Upper lobe of right lung (tissue), 1 donor: ENCODE data around the gene SVIL. TPM values are rescaled to one million over a fixed set of nuclear protein-coding genes. Genes with fewer than 3 reads are reported as not detected.
"Not testable (repeated sequence)": the region's sequence is repeated elsewhere in the genome, so short reads cannot be mapped to it uniquely, and the experiment has no call there.

Experiments
- ATAC-seq: fragments of 200-7000 bp; cut with Tn5 transposase; one replicate; pipeline ENCODE4 v1.9.1; 2020; ENCODE audit warnings: mild to moderate bottlenecking, moderate library complexity
- DNase-seq: peaks from one replicate; pipeline ENCODE4 v3.0.0-alpha.2; 2020
- H3K27ac ChIP-seq: fragments of 200-600 bp; one replicate; pipeline ENCODE4 v1.8.0; 2022
- H3K27me3 ChIP-seq: fragments of 200-600 bp; one replicate; pipeline ENCODE4 v1.8.0; 2022; ENCODE audit warnings: mild to moderate bottlenecking
- H3K36me3 ChIP-seq: fragments of 200-600 bp; one replicate; pipeline ENCODE4 v1.8.0; 2022
- H3K4me1 ChIP-seq: fragments of 200-600 bp; one replicate; pipeline ENCODE4 v1.8.0; 2022
- H3K4me3 ChIP-seq: fragments of 200-600 bp; one replicate; pipeline ENCODE4 v1.8.0; 2022; ENCODE audit warnings: mild to moderate bottlenecking
- H3K9me3 ChIP-seq: fragments of 200-600 bp; one replicate; pipeline ENCODE4 v1.8.0; 2022
- intact Hi-C: fragments of 100-400 bp; cut with DNase I; formaldehyde crosslinking; loops from one replicate; pipeline ENCODE4 v1.11.0; 2022
- total RNA-seq: library from RNA; stranded (reverse); fragmentation: NEBNext Ultra II Directional; extraction: Animal tissue kit (Norgen Biotek cat#: 25700); gene quantifications from one replicate; pipeline ENCODE4 v1.2.1, GENCODE V29; 2021
- TF ChIP-seq, protein P1 (sequence below): fragments of 200-600 bp; IDR thresholded peaks from one replicate; pipeline ENCODE4 v1.8.0; 2022; ENCODE audit warnings: antibody characterized with exemption
- donor health status: DM: no; HTN: yes; CAD: no; lungs with severe emphysema.

SVIL gene
- total RNA-seq, 1 donor from 2014 or later, result 106 TPM

DNA sequence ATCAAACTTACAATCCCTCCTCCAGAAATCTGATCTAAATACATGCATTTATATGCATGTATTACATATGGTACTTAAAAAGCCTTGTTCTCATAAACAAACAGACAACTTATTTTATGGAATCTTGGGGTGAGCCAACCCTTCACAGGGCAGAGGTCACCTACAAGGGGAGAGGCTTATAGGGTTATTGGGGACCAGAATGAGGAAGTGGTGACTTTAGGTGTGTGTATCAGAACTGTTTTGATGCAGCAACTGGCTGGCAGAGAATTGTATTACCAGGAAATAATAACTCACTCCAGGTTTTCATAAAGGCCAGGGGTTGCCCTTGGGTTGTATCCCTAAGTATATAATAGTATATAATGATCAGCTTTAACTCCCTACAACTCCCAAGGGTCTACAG lies 91.1 kb downstream of the SVIL start:
- H3K4me1 ChIP-seq, result no peaks in the 10 kb centered on the region
- peaks cover 9% of the 10 kb centered on the region for H3K36me3 ChIP-seq
- no peaks in the 10 kb centered on the region for H3K9me3 ChIP-seq
- TF ChIP-seq, protein P1, sequence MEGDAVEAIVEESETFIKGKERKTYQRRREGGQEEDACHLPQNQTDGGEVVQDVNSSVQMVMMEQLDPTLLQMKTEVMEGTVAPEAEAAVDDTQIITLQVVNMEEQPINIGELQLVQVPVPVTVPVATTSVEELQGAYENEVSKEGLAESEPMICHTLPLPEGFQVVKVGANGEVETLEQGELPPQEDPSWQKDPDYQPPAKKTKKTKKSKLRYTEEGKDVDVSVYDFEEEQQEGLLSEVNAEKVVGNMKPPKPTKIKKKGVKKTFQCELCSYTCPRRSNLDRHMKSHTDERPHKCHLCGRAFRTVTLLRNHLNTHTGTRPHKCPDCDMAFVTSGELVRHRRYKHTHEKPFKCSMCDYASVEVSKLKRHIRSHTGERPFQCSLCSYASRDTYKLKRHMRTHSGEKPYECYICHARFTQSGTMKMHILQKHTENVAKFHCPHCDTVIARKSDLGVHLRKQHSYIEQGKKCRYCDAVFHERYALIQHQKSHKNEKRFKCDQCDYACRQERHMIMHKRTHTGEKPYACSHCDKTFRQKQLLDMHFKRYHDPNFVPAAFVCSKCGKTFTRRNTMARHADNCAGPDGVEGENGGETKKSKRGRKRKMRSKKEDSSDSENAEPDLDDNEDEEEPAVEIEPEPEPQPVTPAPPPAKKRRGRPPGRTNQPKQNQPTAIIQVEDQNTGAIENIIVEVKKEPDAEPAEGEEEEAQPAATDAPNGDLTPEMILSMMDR, result no peak
- no peak overlapping the region for H3K27ac ChIP-seq
- intact Hi-C loops, result no loop called here
- DNase-seq (no peak), ATAC-seq (no peak)
- H3K27me3 ChIP-seq, result no peaks in the 10 kb centered on the region
- H3K4me3 ChIP-seq, result no peak overlapping the region

DNA sequence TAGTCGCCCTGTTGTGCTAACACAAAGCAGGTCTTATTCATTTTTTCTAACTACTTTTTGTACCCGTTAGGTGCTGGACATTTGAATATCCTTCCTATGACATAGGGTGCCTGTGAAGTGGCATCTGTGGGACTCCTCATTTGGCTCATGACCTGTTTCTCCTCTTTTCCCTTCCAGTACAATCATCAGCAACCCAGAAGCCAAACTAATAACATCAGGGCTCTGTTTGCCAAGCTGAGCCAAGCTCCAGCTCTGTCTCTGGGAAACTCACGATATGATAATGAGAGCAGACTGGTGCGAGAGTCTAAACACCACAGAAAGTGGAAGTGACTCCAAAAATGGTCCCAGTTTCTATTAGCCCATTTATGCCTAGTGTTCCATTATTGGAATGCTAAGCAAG lies 92.0 kb downstream of the SVIL start:
- TF ChIP-seq, protein P1, result no peak
- Histone ChIP-seq H3K27ac (no peak overlapping the region), H3K27me3 (no peaks in the 10 kb centered on the region), H3K4me1 (no peaks in the 10 kb centered on the region), H3K36me3 (peaks cover 3% of the 10 kb centered on the region), H3K9me3 (no peaks in the 10 kb centered on the region), H3K4me3 (no peak overlapping the region)
- ATAC-seq, result no peak
- intact Hi-C loops, result no loop called here
- no peak for DNase-seq

DNA sequence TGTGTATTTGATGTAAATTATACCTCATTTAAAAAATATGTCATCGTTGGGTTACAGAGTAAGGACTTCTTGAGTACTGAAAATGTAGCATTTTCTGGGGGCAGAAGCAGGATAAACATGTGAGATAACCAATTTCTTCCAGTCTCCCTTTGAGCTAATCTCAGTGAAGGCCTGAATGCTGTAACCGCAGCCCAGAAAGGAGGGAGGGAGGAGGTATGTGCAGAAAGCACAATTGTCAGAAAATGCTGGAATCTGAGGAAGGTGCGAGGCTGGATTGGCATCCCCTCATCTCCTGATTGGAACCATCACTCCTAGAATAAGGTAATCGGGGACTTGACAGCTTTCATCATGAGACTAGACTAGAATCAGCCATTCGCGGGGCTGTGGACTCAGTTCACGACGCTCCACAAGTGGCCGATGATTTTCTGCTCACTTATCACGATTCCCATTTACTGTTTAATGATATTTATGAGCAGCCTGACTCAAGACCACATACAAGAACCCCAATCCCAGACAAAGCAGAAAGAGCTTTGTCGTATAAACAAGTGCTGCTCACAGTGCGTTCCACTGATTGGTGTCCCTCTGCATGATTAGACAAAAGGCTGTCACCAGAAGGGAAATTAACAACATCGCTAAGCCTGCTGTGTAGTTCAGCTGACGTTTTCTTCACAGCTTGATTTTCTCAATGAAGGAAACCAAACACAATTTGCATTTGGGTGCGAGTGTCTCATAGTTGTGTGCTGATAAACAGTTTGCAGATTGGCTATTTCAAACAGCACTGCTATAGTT lies 93.2 kb downstream of the SVIL start:
- H3K9me3 ChIP-seq, result no peaks in the 10 kb centered on the region
- no peak overlapping the region for H3K27ac ChIP-seq
- peaks cover 3% of the 10 kb centered on the region for H3K36me3 ChIP-seq
- H3K27me3 ChIP-seq, result no peaks in the 10 kb centered on the region
- DNase-seq (no peak), ATAC-seq (no peak)
- TF ChIP-seq, protein P1, result no peak
- no peak overlapping the region for H3K4me3 ChIP-seq
- H3K4me1 ChIP-seq, result no peaks in the 10 kb centered on the region
- intact Hi-C loops, result no loop called here

DNA sequence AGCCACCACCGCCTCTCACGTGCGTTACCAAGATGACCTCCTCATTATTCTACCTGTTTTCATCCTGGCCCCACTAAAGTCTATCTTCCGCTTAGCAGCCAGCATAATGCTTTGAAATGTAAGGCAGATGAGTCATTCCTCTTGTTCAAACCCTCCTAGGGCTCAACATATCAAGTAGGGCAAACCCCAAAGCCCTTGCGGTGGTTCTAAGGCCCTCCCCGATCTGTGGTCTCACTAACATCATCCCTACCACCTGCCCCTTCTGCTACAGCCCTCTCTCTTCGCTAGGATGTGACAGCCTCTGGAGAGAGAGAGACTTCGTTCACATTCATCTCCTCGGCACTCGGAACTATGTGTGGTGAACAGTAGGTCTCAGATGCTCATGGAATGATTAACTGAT lies 94.8 kb downstream of the SVIL start:
- intact Hi-C loops, result no loop called here
- Histone ChIP-seq H3K36me3 (peaks cover 3% of the 10 kb centered on the region), H3K4me3 (no peak overlapping the region), H3K27ac (no peak overlapping the region), H3K4me1 (peaks cover 14% of the 10 kb centered on the region), H3K27me3 (no peaks in the 10 kb centered on the region), H3K9me3 (no peaks in the 10 kb centered on the region)
- ATAC-seq, result no peak
- no peak for DNase-seq
- TF ChIP-seq, protein P1, result no peak

DNA sequence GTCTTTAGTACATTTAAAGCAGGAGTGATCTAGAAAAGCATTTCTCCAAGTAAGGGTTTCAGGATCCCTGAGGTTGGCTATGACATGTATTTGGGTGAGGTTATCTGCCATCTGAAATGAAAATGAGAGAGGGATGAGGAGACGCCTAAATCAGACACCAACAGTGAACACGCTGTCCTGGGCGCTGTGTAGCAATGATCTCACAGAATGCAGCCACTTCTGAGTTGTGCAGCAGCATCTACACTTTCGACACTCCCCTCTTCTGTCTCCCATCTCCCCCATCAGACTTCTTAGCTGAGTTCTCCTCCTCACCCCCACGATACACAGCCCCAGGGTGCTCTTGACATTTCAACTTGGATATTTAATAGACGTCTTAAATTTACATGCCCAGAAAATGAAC lies 95.4 kb downstream of the SVIL start:
- Histone ChIP-seq H3K27ac (no peak overlapping the region), H3K36me3 (peaks cover 3% of the 10 kb centered on the region), H3K4me1 (peaks cover 15% of the 10 kb centered on the region), H3K9me3 (no peaks in the 10 kb centered on the region), H3K4me3 (no peak overlapping the region), H3K27me3 (no peaks in the 10 kb centered on the region)
- TF ChIP-seq, protein P1, result no peak
- ATAC-seq, result no peak
- no peak for DNase-seq
- intact Hi-C loops, result no loop called here

DNA sequence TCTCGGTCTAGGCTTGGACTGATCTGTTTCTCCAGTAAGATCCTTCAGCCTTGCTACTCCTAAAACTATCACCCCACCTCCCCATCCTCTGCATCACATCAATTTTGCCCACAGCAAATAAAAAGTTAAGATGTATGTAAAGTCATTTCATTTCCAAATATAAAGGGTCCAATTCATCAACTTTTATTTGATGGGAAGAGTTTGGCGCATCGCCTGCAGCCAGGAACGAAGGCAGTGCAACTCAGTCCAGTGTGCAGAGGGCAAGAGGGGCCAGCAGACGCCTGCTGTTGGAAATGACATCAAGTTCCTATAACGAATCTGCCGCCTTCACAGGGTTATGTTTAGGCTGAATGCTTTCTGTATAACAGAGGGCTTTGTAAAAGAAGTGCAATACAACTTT lies 97.0 kb downstream of the SVIL start:
- intact Hi-C loops, result no loop called here
- no peaks in the 10 kb centered on the region for H3K27me3 ChIP-seq
- no peak overlapping the region for H3K27ac ChIP-seq
- DNase-seq (no peak), ATAC-seq (no peak)
- TF ChIP-seq, protein P1, result no peak
- H3K4me3 ChIP-seq, result no peak overlapping the region
- H3K36me3 ChIP-seq, result peaks cover 3% of the 10 kb centered on the region
- no peaks in the 10 kb centered on the region for H3K9me3 ChIP-seq
- peaks cover 15% of the 10 kb centered on the region for H3K4me1 ChIP-seq

DNA sequence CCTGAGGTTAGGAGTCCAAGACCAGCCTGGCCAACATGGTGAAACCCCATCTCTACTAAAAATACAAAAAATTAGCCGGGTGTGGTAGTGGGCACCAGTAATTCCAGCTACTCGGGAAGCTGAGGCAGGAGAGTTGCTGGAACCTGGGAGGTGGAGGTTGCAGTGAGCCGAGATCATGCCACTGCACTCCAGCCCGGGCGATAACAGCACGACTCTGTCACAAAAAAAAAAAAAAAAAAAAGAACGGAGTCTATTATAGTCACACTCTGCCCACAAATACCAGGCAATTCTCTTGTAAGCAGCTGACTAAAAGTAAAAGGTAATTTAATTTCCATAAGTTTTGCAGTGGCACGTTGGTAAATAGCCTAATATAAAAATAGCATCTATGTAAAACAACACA lies 98.1 kb downstream of the SVIL start:
- H3K4me3 ChIP-seq, H3K27ac ChIP-seq, H3K27me3 ChIP-seq, intact Hi-C loops, ATAC-seq, DNase-seq, H3K9me3 ChIP-seq, H3K36me3 ChIP-seq: not testable (repeated sequence)
- peaks cover 15% of the 10 kb centered on the region for H3K4me1 ChIP-seq
